Mammary epithelial cell (primary cell): ENCODE results near the gene PODXL2.

Source experiments
- CTCF ChIP-seq, 2 donors: IDR thresholded peaks in 1 of 2; conservative IDR thresholded peaks in 1 of 2; 2 replicates each; pipeline ENCODE4 v1.5.1; 2011 to 2012; ENCODE audit warnings: inconsistent platforms in 2 of 2, low read length in 2 of 2, mild to moderate bottlenecking in 2 of 2, control low read depth in 1 of 2, low read depth in 1 of 2; ENCODE audit not compliant: insufficient read depth in 1 of 2; ENCODE audit errors: extremely low read depth in 1 of 2
- EZH2 ChIP-seq: IDR thresholded peaks from 2 replicates; pipeline ENCODE4 v1.6.1; 2012; ENCODE audit warnings: low read length, inconsistent platforms, borderline replicate concordance

GRCh38 chr3:127584734-127585133 is 44.3 kb upstream of the PODXL2 start:
- TF ChIP-seq CTCF (conservative IDR thresholded peaks at IDR 0.05 in 1 of 2, IDR thresholded peaks at IDR 0.05 in 1 of 2; ENCODE audit: extremely low read depth in 1 of 2, insufficient read depth in 1 of 2, low read depth in 1 of 2, low read length in 2 of 2) (no peak), EZH2 (no peak)
